Pancreas (tissue), 10 donors: ENCODE results near the gene GGPS1. TPM values are rescaled to one million over a fixed set of nuclear protein-coding genes. Genes with fewer than 3 reads are reported as not detected.
"Not testable (repeated sequence)": the region's sequence is repeated elsewhere in the genome, so short reads cannot be mapped to it uniquely, and the experiment has no call there.

ENCODE experiments used
- ATAC-seq, 4 donors: fragments of 200-7000 bp; cut with Tn5 transposase; one replicate each; pipeline versions ENCODE4 v1.8.0 to v1.9.1; 2020; ENCODE audit warnings: mild to moderate bottlenecking in 4 of 4, moderate library complexity in 4 of 4
- DNase-seq, 6 donors: peaks; one replicate each; pipeline ENCODE4 v3.0.0-alpha.2; 2020
- FAIRE-seq: peaks from 2 replicates; lab custom pipeline; 2012; peaks lifted over from hg19 to GRCh38; lab: Jason Lieb, UNC
- H3K27ac ChIP-seq, 4 donors: fragments of 200-600 bp; sonication (generic); 1 replicate in 3 of 4; 2 replicates in 1 of 4; pipeline versions ENCODE4 v1.5.0 to v1.8.0; 2020
- H3K27me3 ChIP-seq, 4 donors: fragments of 200-600 bp; one replicate each; pipeline ENCODE4 v1.8.0; 2021
- H3K36me3 ChIP-seq, 3 donors: fragments of 200-600 bp; sonication (generic) in 1 of 3; one replicate each; pipeline versions ENCODE4 v1.5.0 to v1.8.0; 2020 to 2021
- H3K4me1 ChIP-seq, 3 donors: fragments of 200-600 bp; one replicate each; pipeline ENCODE4 v1.8.0; 2021
- H3K4me3 ChIP-seq, 4 donors: fragments of 200-600 bp; sonication (generic) in 2 of 4; one replicate each; pipeline versions ENCODE4 v1.5.0 to v1.8.0; 2020 to 2021
- H3K9me3 ChIP-seq, 4 donors: fragments of 200-600 bp; one replicate each; pipeline ENCODE4 v1.8.0; 2021
- WGBS, 2 donors: extraction: QIAGEN DNeasy Blood & Tissue Kit; methylation state at CpG; one replicate each; pipeline ENCODE4 v1.1.7; 2013; 5-methylcytosine and 5-hydroxymethylcytosine counted together
- intact Hi-C, 3 donors: fragments of 100-400 bp; cut with DNase I; formaldehyde crosslinking; loops; one replicate each; pipeline versions ENCODE4 v1.11.1 to v1.14.2; 2022
- polyA plus RNA-seq, 2 donors: library from polyadenylated mRNA; stranded (reverse); fragments of 200-250 nt; gene quantifications; one replicate each; pipeline ENCODE4 v1.2.3, GENCODE V29; 2013
- total RNA-seq, 6 donors: library from RNA; stranded (reverse); fragmentation: NEBNext Ultra II Directional in 4 of 6; extraction: Animal tissue kit (Norgen Biotek cat#: 25700) in 4 of 6; gene quantifications; one replicate each; pipeline versions ENCODE4 v1.2.1 to v1.2.4, GENCODE V29; 2021 to 2023
- TF ChIP-seq, protein P1 (sequence below), 4 donors: fragments of 200-600 bp; sonication (generic) in 3 of 4; IDR thresholded peaks; one replicate each; pipeline versions ENCODE4 v1.5.0 to v1.8.0; 2021; ENCODE audit warnings: antibody characterized with exemption in 4 of 4
- donor health status: healthy with polysubstance abuse.
- donor health status: DM: no; HTN: no; CAD: no; lungs with moderate emphysema.
- donor health status: DM: no; HTN: no; CAD: no.
- donor health status: control.
- donor health status: control.
- donor health status: Bipolar disorder and iron deficiency.
- donor health status: DM: yes; HTN: yes; CAD: no.
- donor health status: DM: no; HTN: no; CAD: no.
- donor health status: DM: no; HTN: no; CAD: no.
- donor health status: DM: yes; HTN: yes; CAD: no.

Gene GGPS1
- 10 to 100 TPM in 5 of 6 donors, 1 to 10 TPM in 1; 8.9 to 16.7 (median 12.5) TPM for total RNA-seq
- polyA plus RNA-seq, result 10 to 100 TPM in 1 of 2 donors, 1 to 10 TPM in 1; 9.7 to 13.9 TPM

DNA sequence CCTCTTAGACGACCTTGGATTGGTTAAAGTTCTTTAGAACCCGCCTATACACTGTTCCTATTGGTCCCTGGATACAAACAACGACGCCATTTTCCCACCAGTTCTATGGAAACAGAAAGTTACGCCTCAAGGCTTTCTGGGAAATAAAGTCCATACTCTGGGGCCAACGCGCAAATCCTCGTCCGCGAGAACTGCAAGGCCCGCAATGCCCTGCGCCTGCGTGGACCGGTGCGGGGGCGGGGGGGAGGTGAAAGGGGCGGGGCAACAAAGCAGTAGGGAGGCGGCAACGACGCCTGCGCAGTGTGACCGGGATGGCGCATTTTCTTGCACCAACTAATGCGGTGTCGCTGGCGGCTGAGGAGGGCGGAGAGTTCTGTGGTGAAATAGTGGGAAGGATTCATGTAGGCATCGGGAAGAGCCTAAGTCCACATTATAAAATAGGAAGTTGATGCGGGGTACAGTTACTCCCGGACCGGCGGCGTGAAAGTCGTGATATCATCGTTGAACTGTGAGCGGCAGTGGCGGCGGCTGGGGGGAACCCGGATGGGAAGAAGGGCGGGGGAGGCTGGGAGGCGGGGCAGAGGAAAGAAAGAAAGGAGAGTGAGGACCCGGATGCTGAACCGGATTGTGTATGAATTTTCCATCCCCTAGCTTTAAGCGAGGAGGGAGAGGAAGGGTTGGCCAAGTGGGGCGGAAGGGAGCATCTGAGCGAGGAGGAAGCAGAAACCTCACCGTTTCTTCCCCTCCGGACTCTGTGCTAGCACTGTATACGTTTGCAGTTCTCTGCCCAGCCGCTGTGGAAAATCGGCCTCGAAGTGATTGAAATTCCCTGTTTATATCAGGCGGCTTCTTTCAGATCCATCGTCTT lies at the start of gene GGPS1:
TSS of gene GGPS1 (plus strand) at position 300 of the 868 bp plus-strand sequence. CDS start 6,695 bp downstream, outside the sequence.
- Histone ChIP-seq H3K4me1 (peaks cover 23 to 52% (median 42%) of the 10 kb centered on the region in 3 donors), H3K9me3 (no peaks in the 10 kb centered on the region), H3K4me3 (peak within 1 kb of the TSS; percentile 73 to 99 (median 94)), H3K27me3 (no peaks in the 10 kb centered on the region), H3K36me3 (no peaks in the 10 kb centered on the region), H3K27ac (peak within 1 kb of the TSS; percentile 87 to 99 (median 92))
- WGBS, 2 donors, result 0% methylated on average over 53 to 54 of the region's 54 CpGs
- TF ChIP-seq, protein P1, sequence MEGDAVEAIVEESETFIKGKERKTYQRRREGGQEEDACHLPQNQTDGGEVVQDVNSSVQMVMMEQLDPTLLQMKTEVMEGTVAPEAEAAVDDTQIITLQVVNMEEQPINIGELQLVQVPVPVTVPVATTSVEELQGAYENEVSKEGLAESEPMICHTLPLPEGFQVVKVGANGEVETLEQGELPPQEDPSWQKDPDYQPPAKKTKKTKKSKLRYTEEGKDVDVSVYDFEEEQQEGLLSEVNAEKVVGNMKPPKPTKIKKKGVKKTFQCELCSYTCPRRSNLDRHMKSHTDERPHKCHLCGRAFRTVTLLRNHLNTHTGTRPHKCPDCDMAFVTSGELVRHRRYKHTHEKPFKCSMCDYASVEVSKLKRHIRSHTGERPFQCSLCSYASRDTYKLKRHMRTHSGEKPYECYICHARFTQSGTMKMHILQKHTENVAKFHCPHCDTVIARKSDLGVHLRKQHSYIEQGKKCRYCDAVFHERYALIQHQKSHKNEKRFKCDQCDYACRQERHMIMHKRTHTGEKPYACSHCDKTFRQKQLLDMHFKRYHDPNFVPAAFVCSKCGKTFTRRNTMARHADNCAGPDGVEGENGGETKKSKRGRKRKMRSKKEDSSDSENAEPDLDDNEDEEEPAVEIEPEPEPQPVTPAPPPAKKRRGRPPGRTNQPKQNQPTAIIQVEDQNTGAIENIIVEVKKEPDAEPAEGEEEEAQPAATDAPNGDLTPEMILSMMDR (IDR thresholded peaks at IDR 0.05), result no peak
- ATAC-seq (peak; percentile 86 to 93 (median 88)), FAIRE-seq (peak; percentile 83), DNase-seq (peak; percentile 97 to 99 (median 98))
- intact Hi-C loops, result loop anchor here in 1 of 3 donors (10.0 kb wide), 1 partner anchor 74 kb away; no protein-coding TSS in a partner anchor

DNA sequence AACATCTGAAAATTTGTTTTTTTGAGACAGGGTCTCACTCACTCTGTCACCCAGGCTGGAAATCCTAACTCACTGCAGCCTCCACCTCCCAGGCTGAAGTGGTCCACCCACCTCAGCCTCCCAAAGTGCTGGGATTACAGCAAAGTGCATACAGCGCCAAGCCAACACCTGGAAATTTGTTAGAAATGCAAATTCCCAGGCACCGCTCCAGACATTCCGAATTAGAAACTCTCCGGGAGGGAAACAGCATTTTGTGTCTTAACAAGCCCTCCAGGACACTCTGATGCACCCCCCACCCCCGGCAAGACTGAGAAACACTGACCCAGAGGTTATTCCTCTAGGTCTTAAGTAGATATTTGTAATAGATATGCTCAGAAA lies 49.5 kb upstream of the GGPS1 start:
- ATAC-seq, result peak; percentile 19 to 43 (median 21)
- WGBS, 2 donors, result 34 to 41% methylated on average over 5 of the region's 5 CpGs
- Histone ChIP-seq H3K27ac (peak overlapping the region; percentile 9 to 84 (median 32)), H3K27me3 (no peaks in the 10 kb centered on the region), H3K4me3 (peak overlapping the region in 1 of 4 donors; percentile 4), H3K4me1 (peaks cover 21 to 48% (median 48%) of the 10 kb centered on the region in 3 donors), H3K36me3 (no peaks in the 10 kb centered on the region), H3K9me3 (no peaks in the 10 kb centered on the region)
- no peak for FAIRE-seq
- TF ChIP-seq, protein P1 (IDR thresholded peaks at IDR 0.05), result no peak
- intact Hi-C loops, result no loop called here
- no peak for DNase-seq

DNA sequence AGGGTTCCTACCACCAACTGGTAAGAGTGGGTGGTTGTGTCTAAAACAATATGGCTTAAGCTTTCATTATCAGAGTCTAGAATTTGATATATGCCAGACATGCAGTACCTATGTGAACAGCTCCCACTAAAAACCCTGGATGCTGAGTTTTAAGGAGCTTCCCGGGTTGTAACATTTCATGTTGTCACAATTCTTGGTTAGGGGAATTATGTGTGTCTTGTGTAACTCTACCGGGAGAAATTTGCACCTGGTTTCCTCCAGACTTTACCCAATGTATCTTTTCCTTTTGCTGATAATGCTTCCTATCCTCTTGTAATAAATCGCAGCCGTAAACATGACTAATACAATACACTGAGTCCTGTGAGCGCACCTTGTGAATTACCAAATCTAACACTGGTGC lies 48.7 kb upstream of the GGPS1 start:
- H3K36me3 ChIP-seq, result no peaks in the 10 kb centered on the region
- ATAC-seq (peak; percentile 65 to 79 (median 72)), DNase-seq (no peak), FAIRE-seq (no peak)
- TF ChIP-seq, protein P1 (IDR thresholded peaks at IDR 0.05), result no peak
- no peaks in the 10 kb centered on the region for H3K27me3 ChIP-seq
- intact Hi-C loops, result no loop called here
- 39 to 43% methylated on average over 5 of the region's 5 CpGs for WGBS, 2 donors
- H3K9me3 ChIP-seq, result no peaks in the 10 kb centered on the region
- peak overlapping the region; percentile 12 to 84 (median 52) for H3K27ac ChIP-seq
- no peak overlapping the region for H3K4me3 ChIP-seq
- peaks cover 21 to 47% (median 43%) of the 10 kb centered on the region in 3 donors for H3K4me1 ChIP-seq

DNA sequence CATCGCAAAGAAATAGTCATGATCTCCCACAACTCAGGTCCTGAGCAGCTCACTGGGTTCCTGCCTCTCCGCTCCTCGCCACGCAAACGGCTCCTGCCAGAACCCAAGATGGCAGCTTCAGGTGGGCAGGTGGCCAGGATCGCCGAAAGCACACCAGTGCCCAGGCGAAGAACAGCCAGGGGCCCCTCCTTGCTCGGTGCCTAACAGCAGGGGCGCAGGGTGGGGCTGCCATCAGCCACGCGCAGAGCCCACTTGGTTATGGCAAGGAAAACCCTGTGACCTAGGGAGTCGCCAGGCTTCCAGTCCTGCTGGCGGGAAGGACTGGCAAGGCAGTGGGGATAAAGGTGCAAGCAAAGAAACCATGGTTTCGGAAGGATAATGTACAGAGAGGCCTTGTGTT lies 47.9 kb upstream of the GGPS1 start:
- FAIRE-seq (no peak), DNase-seq (peak in 2 of 6 donors; percentile 56 to 64), ATAC-seq (no peak)
- Histone ChIP-seq H3K27ac (peak overlapping the region; percentile 35 to 84 (median 52)), H3K36me3 (no peaks in the 10 kb centered on the region), H3K9me3 (no peaks in the 10 kb centered on the region), H3K27me3 (no peaks in the 10 kb centered on the region), H3K4me1 (peaks cover 21 to 39% (median 35%) of the 10 kb centered on the region in 3 donors), H3K4me3 (no peak overlapping the region)
- WGBS, 2 donors, result 96% methylated on average over 15 of the region's 15 CpGs
- TF ChIP-seq, protein P1 (IDR thresholded peaks at IDR 0.05), result no peak
- intact Hi-C loops, result no loop called here

DNA sequence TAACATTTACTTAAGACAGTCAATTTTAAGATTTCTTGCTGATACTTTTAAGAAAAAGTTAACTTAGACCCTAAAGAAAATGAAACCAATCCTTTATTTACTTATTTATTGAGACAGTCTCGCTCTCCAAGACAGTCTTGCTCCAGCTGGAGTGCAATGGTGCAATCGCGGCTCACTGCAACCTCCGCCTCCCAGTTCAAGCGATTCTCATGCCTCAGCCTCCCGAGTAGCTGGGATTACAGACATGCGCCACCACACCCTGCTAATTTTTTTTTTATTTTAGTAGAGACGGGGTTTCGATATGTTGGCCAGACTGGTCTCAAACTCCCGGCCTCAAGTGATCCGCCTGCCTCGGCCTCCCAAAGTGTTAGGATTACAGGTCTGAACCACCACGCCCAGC lies 44.7 kb upstream of the GGPS1 start:
- 96 to 98% methylated on average over 13 of the region's 13 CpGs for WGBS, 2 donors
- intact Hi-C loops, H3K4me3 ChIP-seq, H3K27me3 ChIP-seq, DNase-seq, FAIRE-seq, H3K9me3 ChIP-seq, ATAC-seq, H3K27ac ChIP-seq, H3K36me3 ChIP-seq: not testable (repeated sequence)
- H3K4me1 ChIP-seq, result peaks cover 10 to 36% (median 23%) of the 10 kb centered on the region in 3 donors
